Activated T-helper 1 cell treated with anti-CD3 and anti-CD28 coated beads, Interleukin-12 subunit alpha, Interleukin-12 subunit beta, Interleukin-2, Interleukin-4 antibody, amounts not matched to agents 30 ng/mL and 10 ng/mL and 1 ng/mL, durations not matched to agents 14 hours and 24 hours and 36 hours (primary cell): ENCODE measurements around the gene UGT8. TPM values are rescaled to one million over a fixed set of nuclear protein-coding genes. Genes with fewer than 3 reads are reported as not detected.

ENCODE experiments used
- DNase-seq: peaks from one replicate; pipeline ENCODE4 v3.0.0; 2021; ENCODE audit warnings: low spot score
- H3K27ac Mint-ChIP-seq: one replicate; pipeline ENCODE4 v1.8.0; 2021; ENCODE audit warnings: mild to moderate bottlenecking, mixed read lengths
- H3K27me3 Mint-ChIP-seq: one replicate; pipeline ENCODE4 v1.8.0; 2022; ENCODE audit warnings: mild to moderate bottlenecking, moderate library complexity, mixed read lengths; ENCODE audit not compliant: insufficient read depth
- H3K36me3 Mint-ChIP-seq: one replicate; pipeline ENCODE4 v1.8.0; 2021; ENCODE audit warnings: low read depth, mixed read lengths
- H3K4me1 Mint-ChIP-seq: one replicate; pipeline ENCODE4 v1.8.0; 2021; ENCODE audit warnings: low read depth, mixed read lengths
- H3K4me3 Mint-ChIP-seq: one replicate; pipeline ENCODE4 v1.8.0; 2021; ENCODE audit warnings: mild to moderate bottlenecking, moderate library complexity, mixed read lengths
- H3K9me3 Mint-ChIP-seq: one replicate; pipeline ENCODE4 v1.8.0; 2021; ENCODE audit warnings: mixed read lengths
- intact Hi-C: fragments of 100-400 bp; cut with micrococcal nuclease; formaldehyde crosslinking; loops from one replicate; pipeline ENCODE4 v1.15.1; 2024
- total RNA-seq: library from RNA; stranded (reverse); gene quantifications from 2 replicates; pipeline ENCODE4 v1.2.3, GENCODE V29; 2022

The UGT8 gene
- total RNA-seq, 1 donor from 2014 or later: not detected

DNA sequence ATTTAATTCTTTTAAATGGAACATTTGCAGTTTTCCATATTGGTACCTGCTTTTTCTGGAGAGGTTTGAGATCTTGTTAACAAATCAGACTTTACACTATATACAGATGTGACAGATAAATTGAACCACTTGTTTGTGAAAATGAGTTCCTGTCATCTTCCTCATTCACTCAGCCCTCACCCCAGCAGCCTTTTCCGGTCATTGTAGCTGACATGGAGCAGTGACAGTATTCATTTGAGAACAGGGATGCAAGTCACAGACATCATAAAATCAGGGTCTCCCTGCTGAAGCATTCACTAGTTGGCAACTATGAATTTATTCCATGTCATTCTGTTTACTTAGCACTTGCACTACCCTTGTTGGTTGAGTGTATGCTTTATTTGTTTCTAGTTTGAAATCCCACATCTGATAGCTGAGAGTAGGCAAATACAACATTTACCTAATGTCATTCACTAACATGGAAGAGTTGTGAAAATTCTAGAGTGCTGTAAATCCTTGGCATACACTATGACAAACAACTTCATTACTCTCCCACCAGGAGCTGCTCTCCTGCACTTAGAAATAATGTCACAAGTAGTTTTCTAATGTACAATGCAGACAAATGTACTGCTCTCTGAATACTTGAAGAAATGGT, 78.9 kb downstream of the UGT8 start:
- H3K4me3 Mint-ChIP-seq: no peak overlapping the region
- no peaks in the 10 kb centered on the region for H3K36me3 Mint-ChIP-seq
- no peak for DNase-seq
- H3K27me3 Mint-ChIP-seq: no peaks in the 10 kb centered on the region
- H3K9me3 Mint-ChIP-seq: no peaks in the 10 kb centered on the region
- intact Hi-C loops: no loop called here
- no peak overlapping the region for H3K27ac Mint-ChIP-seq
- H3K4me1 Mint-ChIP-seq: no peaks in the 10 kb centered on the region

DNA sequence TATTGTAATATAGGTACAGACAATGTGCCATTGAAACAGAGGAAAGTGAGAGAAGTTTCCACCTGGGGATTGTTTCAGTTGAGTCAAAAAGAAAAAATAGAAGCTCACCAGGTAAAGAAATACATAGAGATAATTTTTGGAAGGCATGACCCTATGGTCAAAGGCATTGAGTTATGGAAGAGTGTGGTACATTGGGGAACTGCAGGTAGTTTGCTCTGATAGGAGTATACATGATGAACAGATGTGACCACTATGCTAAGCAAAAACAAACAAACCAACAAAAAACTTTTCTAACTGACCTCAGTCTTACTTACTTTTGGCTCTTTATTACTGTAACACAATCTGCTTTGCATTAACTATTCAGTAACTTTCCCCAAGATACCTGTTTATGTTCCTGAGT, 85.9 kb downstream of the UGT8 start:
- H3K36me3 Mint-ChIP-seq: no peaks in the 10 kb centered on the region
- H3K27ac Mint-ChIP-seq: no peak overlapping the region
- no peaks in the 10 kb centered on the region for H3K4me1 Mint-ChIP-seq
- no peak overlapping the region for H3K4me3 Mint-ChIP-seq
- intact Hi-C loops: no loop called here
- peaks cover 7% of the 10 kb centered on the region for H3K27me3 Mint-ChIP-seq
- no peaks in the 10 kb centered on the region for H3K9me3 Mint-ChIP-seq
- DNase-seq: no peak

DNA sequence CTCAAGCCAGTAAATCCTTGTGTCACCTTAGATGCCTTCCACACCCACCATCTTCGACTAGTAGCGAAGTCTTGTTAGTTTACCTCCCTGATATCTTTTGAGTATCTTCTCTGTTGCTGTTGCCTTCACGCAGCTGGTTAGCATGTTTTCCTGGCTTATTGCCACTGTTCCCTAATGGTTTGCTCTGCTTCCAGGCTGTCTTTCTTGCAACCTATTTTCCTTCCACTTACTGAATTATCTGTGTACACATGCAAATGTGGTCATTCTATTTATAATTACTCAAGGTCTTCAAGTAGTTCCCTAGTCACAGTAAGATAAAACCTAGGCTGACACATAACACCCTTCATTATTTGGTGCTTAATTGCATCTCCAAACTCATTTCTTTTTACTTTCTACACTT, 89.5 kb downstream of the UGT8 start:
- DNase-seq: no peak

DNA sequence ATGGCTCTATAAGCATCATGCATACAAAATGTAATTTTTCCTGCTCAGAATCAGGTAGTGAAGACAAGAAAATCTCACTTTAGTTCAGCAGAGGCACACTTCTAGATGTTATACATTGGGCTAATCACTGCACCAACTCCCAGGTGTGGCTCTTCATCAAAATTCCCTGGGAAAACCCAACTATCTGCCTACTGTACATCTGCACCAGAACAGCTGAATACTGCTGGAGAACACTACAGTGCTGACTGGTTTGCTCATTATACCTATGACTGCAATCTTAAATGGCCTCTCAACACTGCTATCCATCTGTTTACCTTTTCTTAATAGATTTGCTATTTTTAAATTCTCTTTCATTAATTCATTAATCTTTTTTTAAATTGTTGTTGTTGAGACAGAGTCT, 92.0 kb downstream of the UGT8 start:
- no peaks in the 10 kb centered on the region for H3K9me3 Mint-ChIP-seq
- H3K27me3 Mint-ChIP-seq: peaks cover 7% of the 10 kb centered on the region
- DNase-seq: no peak
- no peak overlapping the region for H3K27ac Mint-ChIP-seq
- no peak overlapping the region for H3K4me3 Mint-ChIP-seq
- no peaks in the 10 kb centered on the region for H3K36me3 Mint-ChIP-seq
- intact Hi-C loops: no loop called here
- H3K4me1 Mint-ChIP-seq: peaks cover 8% of the 10 kb centered on the region

More for the DNA sequence above, 89.5 kb downstream of the UGT8 start:
- intact Hi-C loops: no loop called here
- Mint-ChIP-seq H3K9me3 (no peaks in the 10 kb centered on the region), H3K4me3 (no peak overlapping the region), H3K27ac (no peak overlapping the region), H3K36me3 (no peaks in the 10 kb centered on the region), H3K4me1 (peaks cover 8% of the 10 kb centered on the region), H3K27me3 (peaks cover 7% of the 10 kb centered on the region)

DNA sequence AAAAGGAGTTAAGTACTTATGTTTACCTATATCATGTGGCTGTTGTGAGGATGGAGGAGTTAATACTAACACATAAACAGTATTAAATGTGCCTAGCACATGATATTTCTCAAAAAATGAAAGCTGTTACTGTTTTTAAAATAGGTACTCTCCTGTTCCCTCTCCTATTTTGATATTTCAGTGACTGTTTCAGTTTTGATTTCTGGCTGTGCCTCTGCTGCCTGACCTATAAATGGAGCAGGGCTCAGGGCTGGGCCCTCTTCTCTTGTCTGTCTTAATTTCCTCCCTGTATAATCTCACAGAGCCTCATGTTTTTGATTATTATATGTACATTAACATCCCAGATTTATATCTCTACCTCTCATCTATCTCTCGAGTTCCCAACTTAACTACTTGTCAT, 93.3 kb downstream of the UGT8 start:
- DNase-seq: no peak
- H3K4me1 Mint-ChIP-seq: peaks cover 8% of the 10 kb centered on the region
- intact Hi-C loops: no loop called here
- no peak overlapping the region for H3K27ac Mint-ChIP-seq
- H3K36me3 Mint-ChIP-seq: no peaks in the 10 kb centered on the region
- H3K4me3 Mint-ChIP-seq: no peak overlapping the region
- peaks cover 6% of the 10 kb centered on the region for H3K27me3 Mint-ChIP-seq
- H3K9me3 Mint-ChIP-seq: no peaks in the 10 kb centered on the region

DNA sequence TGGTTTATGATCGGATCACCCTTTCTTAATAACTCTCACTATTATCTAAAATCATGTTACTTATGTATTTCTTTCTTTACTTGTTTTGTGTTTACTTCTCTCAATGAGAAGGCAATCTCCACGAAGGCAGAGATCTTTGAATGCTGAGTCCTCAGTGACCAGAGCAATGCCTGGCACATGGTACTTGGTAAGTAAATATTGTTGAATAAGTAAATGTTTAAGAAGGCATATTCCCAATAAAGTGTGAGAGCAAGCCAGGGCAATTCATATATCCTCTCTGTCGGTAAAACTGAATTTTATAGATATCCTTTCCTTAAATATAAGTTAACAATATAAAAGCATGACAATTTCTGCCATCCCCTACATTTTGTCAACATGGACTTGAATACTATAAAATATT, 94.4 kb downstream of the UGT8 start:
- Mint-ChIP-seq H3K27ac (no peak overlapping the region), H3K4me3 (no peak overlapping the region), H3K4me1 (peaks cover 8% of the 10 kb centered on the region), H3K9me3 (no peaks in the 10 kb centered on the region), H3K27me3 (peaks cover 2% of the 10 kb centered on the region), H3K36me3 (no peaks in the 10 kb centered on the region)
- no peak for DNase-seq
- intact Hi-C loops: no loop called here

DNA sequence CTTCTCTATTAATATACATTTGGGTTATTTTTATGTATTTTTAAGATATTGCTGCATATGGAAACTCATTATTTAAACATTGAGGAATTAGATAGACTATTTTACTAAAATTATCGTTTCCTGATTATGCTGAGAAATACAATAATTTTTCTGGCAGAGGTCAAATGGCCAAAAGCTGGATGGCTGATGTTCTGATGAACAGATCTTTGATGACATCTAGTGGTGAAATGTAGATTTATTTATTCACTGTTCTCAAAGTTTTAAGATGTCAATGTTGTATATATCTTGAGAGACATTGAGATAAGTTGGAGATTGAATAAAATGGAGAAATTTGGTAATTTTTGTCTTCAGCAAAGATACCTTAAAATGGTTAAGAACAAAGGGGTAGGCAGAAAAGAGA, 96.2 kb downstream of the UGT8 start:
- H3K4me3 Mint-ChIP-seq: no peak overlapping the region
- H3K4me1 Mint-ChIP-seq: peaks cover 8% of the 10 kb centered on the region
- H3K9me3 Mint-ChIP-seq: no peaks in the 10 kb centered on the region
- H3K27me3 Mint-ChIP-seq: no peaks in the 10 kb centered on the region
- H3K27ac Mint-ChIP-seq: no peak overlapping the region
- no peak for DNase-seq
- no peaks in the 10 kb centered on the region for H3K36me3 Mint-ChIP-seq
- intact Hi-C loops: loop anchor here (1.0 to 5.0 kb wide), 3 partner anchors 308 to 1587 kb away; no protein-coding TSS in a partner anchor

DNA sequence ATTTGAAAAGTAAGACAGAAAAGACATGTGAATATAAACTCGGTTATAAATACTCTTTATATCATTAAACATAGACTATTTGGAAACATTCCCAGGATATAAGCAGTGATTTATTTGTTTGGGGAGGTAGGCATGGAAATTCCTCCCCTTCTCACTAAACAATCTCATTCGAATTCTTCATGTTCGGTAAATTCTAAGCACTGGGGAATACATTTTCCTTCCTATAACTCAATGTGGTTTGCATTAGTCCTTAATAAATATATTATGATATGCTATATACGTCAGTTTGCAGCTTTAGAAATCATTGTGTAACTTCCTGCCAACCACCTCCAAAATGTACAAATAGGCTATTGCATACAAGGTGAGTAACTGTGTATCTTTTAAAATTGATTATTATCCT, 99.6 kb downstream of the UGT8 start:
- Mint-ChIP-seq H3K27me3 (peaks cover 8% of the 10 kb centered on the region), H3K4me1 (no peaks in the 10 kb centered on the region), H3K9me3 (no peaks in the 10 kb centered on the region), H3K27ac (no peak overlapping the region), H3K36me3 (no peaks in the 10 kb centered on the region), H3K4me3 (no peak overlapping the region)
- intact Hi-C loops: loop anchor here (5.0 kb wide), 1 partner anchor 1591 kb away; no protein-coding TSS in a partner anchor
- no peak for DNase-seq

DNA sequence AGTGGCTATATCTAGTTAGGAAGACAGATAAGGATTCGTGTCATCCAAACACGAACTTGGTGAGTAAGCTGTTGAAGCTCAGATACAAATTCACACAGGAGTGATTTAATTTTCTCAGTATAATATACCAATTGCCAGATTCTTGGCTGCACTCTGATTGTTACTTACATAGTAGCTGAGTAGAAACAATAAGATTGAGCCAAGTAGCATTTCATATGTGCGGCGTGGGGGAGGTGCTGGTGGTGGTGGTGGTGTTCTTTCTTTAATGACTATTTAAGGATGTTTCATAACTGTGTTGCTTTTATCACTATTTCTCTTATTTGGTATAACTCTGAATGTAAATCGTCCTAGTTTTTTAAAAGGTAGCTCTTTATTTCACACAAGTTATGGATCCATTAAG, 102.9 kb downstream of the UGT8 start:
- Mint-ChIP-seq H3K4me3 (no peak overlapping the region), H3K9me3 (no peaks in the 10 kb centered on the region), H3K4me1 (no peaks in the 10 kb centered on the region), H3K27me3 (peaks cover 8% of the 10 kb centered on the region), H3K36me3 (no peaks in the 10 kb centered on the region), H3K27ac (no peak overlapping the region)
- intact Hi-C loops: no loop called here
- DNase-seq: no peak

DNA sequence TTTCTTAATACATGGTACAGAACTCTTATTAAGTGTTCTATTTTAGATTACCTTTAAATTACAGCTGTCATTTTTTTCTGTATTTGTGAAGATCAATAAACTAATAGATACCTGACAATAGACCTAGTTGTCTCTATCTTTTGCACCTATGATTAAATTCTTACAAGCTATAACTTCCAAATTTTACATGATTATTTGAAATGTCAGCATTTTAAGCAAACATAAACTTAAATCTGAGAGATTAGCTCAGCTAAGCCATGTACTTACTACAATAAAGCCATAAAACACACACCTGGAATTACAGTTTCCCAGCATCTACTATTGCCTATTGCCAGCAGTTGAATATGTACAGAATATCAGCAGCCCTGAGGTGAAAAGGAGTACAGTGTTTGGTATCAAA, 118.8 kb downstream of the UGT8 start:
- intact Hi-C loops: no loop called here
- H3K4me1 Mint-ChIP-seq: no peaks in the 10 kb centered on the region
- no peaks in the 10 kb centered on the region for H3K9me3 Mint-ChIP-seq
- DNase-seq: no peak
- no peak overlapping the region for H3K4me3 Mint-ChIP-seq
- H3K36me3 Mint-ChIP-seq: no peaks in the 10 kb centered on the region
- H3K27ac Mint-ChIP-seq: no peak overlapping the region
- peaks cover 3% of the 10 kb centered on the region for H3K27me3 Mint-ChIP-seq

DNA sequence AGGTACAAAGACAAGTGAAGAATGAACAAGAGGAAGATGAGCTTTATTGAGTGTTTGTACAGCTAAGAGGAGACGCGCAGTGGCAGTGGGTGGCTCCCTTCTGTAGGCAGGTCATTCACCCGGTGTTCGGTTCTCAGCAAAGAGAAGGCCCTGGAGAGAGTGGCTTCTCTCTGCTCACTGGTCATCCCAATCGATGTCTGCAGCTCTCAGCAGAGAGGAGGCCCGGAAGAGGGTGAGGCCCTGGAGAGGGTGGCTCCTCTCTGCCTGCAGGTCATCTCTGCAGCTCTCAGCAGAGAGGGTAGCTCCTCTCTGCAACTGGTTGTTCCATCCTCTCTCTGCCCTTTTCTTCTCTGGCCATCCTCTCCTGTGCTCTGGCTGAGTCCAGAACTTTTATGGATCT, 126.5 kb downstream of the UGT8 start:
- Mint-ChIP-seq H3K4me3 (no peak overlapping the region), H3K36me3 (no peaks in the 10 kb centered on the region), H3K4me1 (no peaks in the 10 kb centered on the region), H3K9me3 (no peaks in the 10 kb centered on the region), H3K27ac (no peak overlapping the region), H3K27me3 (peaks cover 3% of the 10 kb centered on the region)
- no peak for DNase-seq
- intact Hi-C loops: no loop called here

DNA sequence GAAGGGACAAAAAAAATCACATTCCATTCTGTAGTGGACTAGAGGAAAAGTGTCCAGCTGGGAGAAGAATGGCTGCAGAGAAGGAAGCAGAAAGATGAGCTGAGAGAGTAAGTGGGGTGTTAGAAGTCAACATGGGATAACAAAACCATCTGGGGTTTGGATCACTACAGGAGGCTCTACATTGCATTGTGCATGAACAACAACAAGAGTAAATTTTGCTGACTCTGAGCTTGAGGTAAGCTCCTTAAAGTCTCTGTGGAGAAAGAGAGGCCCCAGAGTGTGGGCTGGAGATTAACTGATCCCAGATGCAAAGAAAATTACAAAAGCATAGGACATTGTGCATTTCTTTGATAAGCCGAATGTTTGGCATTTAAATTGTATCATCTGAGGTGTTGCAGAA, 128.9 kb downstream of the UGT8 start:
- Mint-ChIP-seq H3K4me1 (no peaks in the 10 kb centered on the region), H3K27me3 (no peaks in the 10 kb centered on the region), H3K27ac (no peak overlapping the region), H3K36me3 (no peaks in the 10 kb centered on the region), H3K9me3 (no peaks in the 10 kb centered on the region), H3K4me3 (no peak overlapping the region)
- DNase-seq: no peak
- intact Hi-C loops: no loop called here
